GM18519 (cell line): Measurements from ENCODE around the gene RSAD2.

ENCODE experiments used
- ATAC-seq: cut with Tn5 transposase; IDR thresholded peaks from one replicate; pipeline ENCODE4 v1.9.1; 2021; ENCODE audit warnings: mild to moderate bottlenecking, moderate library complexity; ENCODE audit not compliant: unreplicated experiment, low FRiP score

The RSAD2 gene

GRCh38 chr2:6941299-6942046 lies 63.9 kb downstream of the RSAD2 start:
- ATAC-seq, result no peak

DNA sequence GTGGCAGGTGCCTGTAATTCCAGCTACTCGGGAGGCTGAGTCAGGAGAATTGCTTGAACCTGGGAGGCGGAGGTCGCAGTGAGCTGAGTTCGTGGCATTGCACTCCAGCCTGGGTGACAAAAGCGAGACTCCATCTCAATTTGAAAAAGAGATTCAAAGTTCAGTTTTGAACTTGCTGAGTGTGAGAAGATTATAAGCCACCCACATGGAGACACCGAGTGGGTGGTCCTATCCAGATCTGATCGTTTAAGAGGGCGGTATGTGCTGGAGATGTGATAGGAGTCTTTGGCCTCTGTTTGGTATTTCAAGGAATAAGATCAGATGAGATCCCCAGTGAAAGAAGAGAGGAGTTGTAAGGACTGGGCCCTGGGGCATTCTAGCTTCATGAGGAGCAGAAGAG lies 65.3 kb downstream of the RSAD2 start:
- no peak for ATAC-seq

DNA sequence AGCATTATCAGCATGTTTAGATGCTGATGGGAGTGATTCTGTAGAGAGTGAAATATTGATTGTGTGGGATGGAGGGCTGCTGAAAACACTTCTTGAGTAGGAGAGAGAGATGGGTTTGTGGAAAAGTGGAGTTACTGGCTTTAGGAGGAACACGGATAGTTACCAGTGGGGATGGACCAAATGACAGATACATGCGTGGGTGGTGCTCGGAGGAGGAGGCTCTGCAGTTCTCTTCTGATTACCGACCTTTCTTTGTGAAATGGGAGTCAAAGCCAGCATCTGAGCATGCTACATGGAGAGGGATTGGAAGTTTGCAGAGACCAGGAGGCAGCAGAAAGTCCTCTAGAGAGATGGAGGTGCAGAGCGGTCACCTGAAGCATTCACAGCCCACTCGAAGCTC lies 65.9 kb downstream of the RSAD2 start:
- ATAC-seq, result no peak

GRCh38 chr2:6943971-6944370 lies 66.4 kb downstream of the RSAD2 start:
- no peak for ATAC-seq

DNA sequence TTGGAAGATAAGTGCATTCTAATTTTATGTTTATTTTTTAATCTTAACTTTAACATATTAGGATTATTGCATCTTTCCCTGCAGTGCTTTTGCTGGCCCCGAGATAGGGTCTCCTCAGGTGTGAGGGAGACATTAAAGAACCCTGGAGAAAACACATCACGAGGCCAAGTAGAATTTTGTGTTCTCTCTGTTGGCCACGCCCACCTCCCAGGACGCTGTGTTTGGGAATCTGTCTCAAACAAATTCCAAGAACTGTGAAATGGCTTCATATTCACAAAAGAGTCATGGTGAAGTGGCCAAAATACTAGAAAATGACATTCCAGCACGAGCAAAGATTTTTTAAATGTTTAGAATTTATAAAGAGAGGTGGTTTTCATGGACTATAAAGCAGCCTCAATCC lies 67.0 kb downstream of the RSAD2 start:
- ATAC-seq, result no peak

DNA sequence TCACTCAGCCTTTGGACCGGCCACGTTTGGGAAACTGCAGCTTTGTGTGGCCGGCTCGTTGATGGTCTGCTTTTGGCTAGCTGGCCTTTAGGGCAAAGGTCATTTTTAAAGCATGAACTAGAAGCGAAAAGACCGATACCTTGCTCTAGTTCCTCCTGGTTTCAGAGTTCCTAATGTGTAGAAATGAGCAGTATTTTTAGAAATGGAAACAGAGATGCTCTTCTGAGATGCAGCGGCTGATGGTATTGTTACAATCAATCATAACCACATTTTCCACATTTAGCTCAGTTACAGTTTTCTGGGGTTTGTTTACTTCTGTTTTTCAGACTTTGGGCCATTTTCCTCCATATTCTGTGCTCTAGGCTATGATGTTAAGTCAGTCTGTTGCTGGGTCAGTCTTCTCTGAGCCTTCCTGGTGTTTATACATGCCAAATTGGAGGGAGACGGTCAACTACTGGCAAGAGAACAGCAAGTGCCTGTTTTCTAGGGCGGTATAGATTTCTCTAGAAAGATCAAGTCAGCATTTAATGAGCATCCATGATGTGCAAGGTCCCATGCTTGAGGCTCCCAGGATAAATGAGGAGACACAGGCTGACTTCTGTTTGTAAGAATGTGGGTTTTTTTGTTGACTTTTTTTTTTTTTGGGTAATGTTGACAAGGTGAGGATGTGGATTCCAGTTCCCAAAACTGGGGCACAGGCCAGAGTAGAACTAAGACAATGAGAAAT lies 67.7 kb downstream of the RSAD2 start:
- peak; percentile 94 for ATAC-seq

GRCh38 chr2:6945821-6946220 lies 68.2 kb downstream of the RSAD2 start:
- no peak for ATAC-seq

GRCh38 chr2:6946722-6947121 lies 69.1 kb downstream of the RSAD2 start:
- ATAC-seq, result no peak
